A549 (cell line): ENCODE results near the gene BRAF.

Experiments
- CHD2 ChIP-seq: fragments of 150-350 bp; IDR thresholded peaks from 2 replicates; pipeline ENCODE4 v1.6.1; 2014; ENCODE audit warnings: low read length; ENCODE audit not compliant: partially characterized antibody
- POLR2A ChIP-seq: IDR thresholded peaks from 2 replicates; pipeline ENCODE4 v1.6.1; 2012; ENCODE audit warnings: mild to moderate bottlenecking, low read length
- REST ChIP-seq: fragments of 200-600 bp; sonication (generic); IDR thresholded peaks from 2 replicates; pipeline ENCODE4 v1.6.1; 2016; ENCODE audit warnings: antibody characterized with exemption, mild to moderate bottlenecking, moderate library complexity
- TP53 ChIP-seq: fragments of 250-450 bp; sonication (Bioruptor Pico); IDR thresholded peaks from 2 replicates; pipeline ENCODE4 v1.5.0; 2021; ENCODE audit warnings: mild to moderate bottlenecking, moderate library complexity
- TF ChIP-seq, protein P1 (sequence below): fragments of >200 bp; sonication (Bioruptor Twin); formaldehyde crosslinking; IDR thresholded peaks from 3 replicates; pipeline ENCODE4 v1.5.1; 2016
- TF ChIP-seq, protein P2 (sequence below): fragments of 450-650 bp; IDR thresholded peaks from 2 replicates; pipeline ENCODE4 v1.6.1; 2014; ENCODE audit warnings: antibody characterized with exemption

GRCh38 chr7:140670343-140670935 is 254.3 kb downstream of the BRAF start:
- TF ChIP-seq, protein P1, sequence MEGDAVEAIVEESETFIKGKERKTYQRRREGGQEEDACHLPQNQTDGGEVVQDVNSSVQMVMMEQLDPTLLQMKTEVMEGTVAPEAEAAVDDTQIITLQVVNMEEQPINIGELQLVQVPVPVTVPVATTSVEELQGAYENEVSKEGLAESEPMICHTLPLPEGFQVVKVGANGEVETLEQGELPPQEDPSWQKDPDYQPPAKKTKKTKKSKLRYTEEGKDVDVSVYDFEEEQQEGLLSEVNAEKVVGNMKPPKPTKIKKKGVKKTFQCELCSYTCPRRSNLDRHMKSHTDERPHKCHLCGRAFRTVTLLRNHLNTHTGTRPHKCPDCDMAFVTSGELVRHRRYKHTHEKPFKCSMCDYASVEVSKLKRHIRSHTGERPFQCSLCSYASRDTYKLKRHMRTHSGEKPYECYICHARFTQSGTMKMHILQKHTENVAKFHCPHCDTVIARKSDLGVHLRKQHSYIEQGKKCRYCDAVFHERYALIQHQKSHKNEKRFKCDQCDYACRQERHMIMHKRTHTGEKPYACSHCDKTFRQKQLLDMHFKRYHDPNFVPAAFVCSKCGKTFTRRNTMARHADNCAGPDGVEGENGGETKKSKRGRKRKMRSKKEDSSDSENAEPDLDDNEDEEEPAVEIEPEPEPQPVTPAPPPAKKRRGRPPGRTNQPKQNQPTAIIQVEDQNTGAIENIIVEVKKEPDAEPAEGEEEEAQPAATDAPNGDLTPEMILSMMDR: no peak
- TF ChIP-seq CHD2: no peak
- no peak for TF ChIP-seq POLR2A
- TF ChIP-seq REST: no peak
- TF ChIP-seq TP53 (CRISPR knock-in tag): no peak
- TF ChIP-seq, protein P2, sequence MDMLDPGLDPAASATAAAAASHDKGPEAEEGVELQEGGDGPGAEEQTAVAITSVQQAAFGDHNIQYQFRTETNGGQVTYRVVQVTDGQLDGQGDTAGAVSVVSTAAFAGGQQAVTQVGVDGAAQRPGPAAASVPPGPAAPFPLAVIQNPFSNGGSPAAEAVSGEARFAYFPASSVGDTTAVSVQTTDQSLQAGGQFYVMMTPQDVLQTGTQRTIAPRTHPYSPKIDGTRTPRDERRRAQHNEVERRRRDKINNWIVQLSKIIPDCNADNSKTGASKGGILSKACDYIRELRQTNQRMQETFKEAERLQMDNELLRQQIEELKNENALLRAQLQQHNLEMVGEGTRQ: no peak
